Ascending aorta (tissue), 2 donors: ENCODE data around the gene SOCS1. TPM values are rescaled to one million over a fixed set of nuclear protein-coding genes. Genes with fewer than 3 reads are reported as not detected.
"Not testable (repeated sequence)": the region's sequence is repeated elsewhere in the genome, so short reads cannot be mapped to it uniquely, and the experiment has no call there.

ENCODE experiments used
- DNase-seq, 2 donors: peaks; one replicate each; pipeline ENCODE4 v3.0.0-alpha.2; 2019; ENCODE audit warnings: low spot score in 2 of 2
- H3K27ac ChIP-seq, 2 donors: fragments of 200-600 bp; sonication (generic); one replicate each; pipeline ENCODE4 v1.5.1; 2016 to 2017; ENCODE audit warnings: mild to moderate bottlenecking in 1 of 2
- H3K27me3 ChIP-seq: fragments of 200-600 bp; sonication (generic); one replicate; pipeline ENCODE4 v1.5.1; 2017
- H3K36me3 ChIP-seq, 2 donors: fragments of 200-600 bp; sonication (generic); one replicate each; pipeline ENCODE4 v1.5.1; 2016
- H3K4me1 ChIP-seq, 2 donors: fragments of 200-600 bp; sonication (generic); one replicate each; pipeline ENCODE4 v1.5.1; 2016 to 2017; ENCODE audit warnings: mild to moderate bottlenecking in 1 of 2
- H3K4me3 ChIP-seq, 2 donors: fragments of 200-600 bp; sonication (generic); one replicate each; pipeline ENCODE4 v1.5.1; 2016 to 2017; ENCODE audit warnings: mild to moderate bottlenecking in 1 of 2
- H3K9me3 ChIP-seq, 2 donors: fragments of 200-600 bp; sonication (generic); one replicate each; pipeline ENCODE4 v1.5.1; 2016
- intact Hi-C: fragments of 100-400 bp; cut with DNase I; formaldehyde crosslinking; loops from one replicate; pipeline ENCODE4 v1.15.1; 2023
- total RNA-seq: library from RNA; depleted of rRNA; stranded (reverse); fragments of >200 nt; gene quantifications from one replicate; pipeline ENCODE4 v1.1.0, GENCODE V29; 2016
- TF ChIP-seq, protein P1 (sequence below), 3 experiments: fragments of 200-600 bp in 2 of 3; fragments of 450-650 bp in 1 of 3; sonication (generic) in 2 of 3; IDR thresholded peaks; one replicate each; pipeline ENCODE4 v1.5.1; 2016 to 2019; ENCODE audit warnings: antibody characterized with exemption in 3 of 3, mild to moderate bottlenecking in 1 of 3, moderate library complexity in 1 of 3

The SOCS1 gene
- total RNA-seq, 1 donor from 2014 or later = 1.8 TPM

DNA sequence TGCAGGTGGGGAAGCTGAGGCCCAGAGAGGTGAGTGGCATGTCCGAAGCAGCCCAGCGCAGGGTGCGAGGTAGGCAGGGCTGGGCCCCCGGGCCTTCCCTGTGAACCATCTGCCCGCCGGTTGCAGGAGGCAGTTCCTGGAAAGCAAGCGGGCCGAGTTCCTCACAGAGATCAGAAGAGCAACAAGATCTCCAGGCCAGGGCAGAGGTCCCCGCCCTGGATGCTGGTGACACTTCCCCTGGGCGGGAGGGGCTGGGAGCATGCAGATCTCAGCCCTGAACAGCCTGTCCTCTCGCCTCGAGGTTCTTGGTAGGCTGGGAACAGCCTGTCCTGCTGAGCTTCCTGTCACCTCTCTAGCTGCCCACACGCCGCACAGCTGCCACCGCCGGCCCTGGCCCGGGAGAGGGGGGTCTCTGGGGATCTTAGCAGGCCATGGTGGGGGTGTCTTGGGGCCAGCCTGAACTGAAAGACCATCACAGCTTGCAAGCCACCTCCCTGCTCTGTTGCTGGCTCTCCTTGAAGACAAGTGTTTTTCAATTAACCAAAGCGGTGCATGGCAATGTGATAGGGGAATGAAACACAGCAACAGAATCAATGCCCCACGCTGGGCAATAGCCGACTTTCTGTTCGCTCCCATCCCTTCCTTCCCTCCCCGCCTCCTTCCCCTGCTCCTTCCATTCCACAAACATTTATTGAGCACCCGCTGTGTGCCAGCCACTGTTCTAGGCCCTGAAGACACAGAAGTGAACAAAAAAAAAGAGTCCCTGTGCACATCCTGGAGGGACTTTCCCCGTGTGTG lies 31.7 kb downstream of the SOCS1 start:
- Histone ChIP-seq H3K4me1 (peaks cover 0 to 7% of the 10 kb centered on the region in 2 donors), H3K9me3 (no peaks in the 10 kb centered on the region), H3K27ac (no peak overlapping the region), H3K4me3 (no peak overlapping the region), H3K36me3 (no peaks in the 10 kb centered on the region), H3K27me3 (no peaks in the 10 kb centered on the region)
- TF ChIP-seq, protein P1, sequence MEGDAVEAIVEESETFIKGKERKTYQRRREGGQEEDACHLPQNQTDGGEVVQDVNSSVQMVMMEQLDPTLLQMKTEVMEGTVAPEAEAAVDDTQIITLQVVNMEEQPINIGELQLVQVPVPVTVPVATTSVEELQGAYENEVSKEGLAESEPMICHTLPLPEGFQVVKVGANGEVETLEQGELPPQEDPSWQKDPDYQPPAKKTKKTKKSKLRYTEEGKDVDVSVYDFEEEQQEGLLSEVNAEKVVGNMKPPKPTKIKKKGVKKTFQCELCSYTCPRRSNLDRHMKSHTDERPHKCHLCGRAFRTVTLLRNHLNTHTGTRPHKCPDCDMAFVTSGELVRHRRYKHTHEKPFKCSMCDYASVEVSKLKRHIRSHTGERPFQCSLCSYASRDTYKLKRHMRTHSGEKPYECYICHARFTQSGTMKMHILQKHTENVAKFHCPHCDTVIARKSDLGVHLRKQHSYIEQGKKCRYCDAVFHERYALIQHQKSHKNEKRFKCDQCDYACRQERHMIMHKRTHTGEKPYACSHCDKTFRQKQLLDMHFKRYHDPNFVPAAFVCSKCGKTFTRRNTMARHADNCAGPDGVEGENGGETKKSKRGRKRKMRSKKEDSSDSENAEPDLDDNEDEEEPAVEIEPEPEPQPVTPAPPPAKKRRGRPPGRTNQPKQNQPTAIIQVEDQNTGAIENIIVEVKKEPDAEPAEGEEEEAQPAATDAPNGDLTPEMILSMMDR (IDR thresholded peaks at IDR 0.05) = no peak
- DNase-seq = peak; percentile 57 to 89
- intact Hi-C loops = no loop called here

DNA sequence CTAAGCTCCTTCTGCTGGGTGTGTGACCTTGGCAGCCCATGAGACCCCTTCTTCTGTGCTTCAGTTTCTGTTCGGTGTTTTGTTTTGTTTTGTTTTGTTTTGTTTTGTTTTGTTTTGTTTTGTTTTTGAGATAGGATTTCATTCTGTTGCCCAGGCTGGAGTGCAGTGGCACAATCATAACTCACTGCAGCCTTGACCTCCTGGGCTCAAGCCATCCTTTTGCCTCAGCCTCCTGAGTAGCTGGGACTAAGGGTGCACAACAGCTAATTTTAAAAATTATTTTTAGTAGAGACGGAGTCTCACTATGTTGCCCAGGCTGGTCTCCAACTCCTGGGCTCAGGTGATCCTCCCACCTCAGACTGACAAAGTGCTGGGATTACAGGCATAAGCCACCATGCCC lies 35.5 kb downstream of the SOCS1 start:
- H3K9me3 ChIP-seq = peaks cover 0 to 20% of the 10 kb centered on the region in 2 donors
- intact Hi-C loops, DNase-seq, H3K27ac ChIP-seq, H3K4me1 ChIP-seq, H3K36me3 ChIP-seq, H3K4me3 ChIP-seq, H3K27me3 ChIP-seq: not testable (repeated sequence)

DNA sequence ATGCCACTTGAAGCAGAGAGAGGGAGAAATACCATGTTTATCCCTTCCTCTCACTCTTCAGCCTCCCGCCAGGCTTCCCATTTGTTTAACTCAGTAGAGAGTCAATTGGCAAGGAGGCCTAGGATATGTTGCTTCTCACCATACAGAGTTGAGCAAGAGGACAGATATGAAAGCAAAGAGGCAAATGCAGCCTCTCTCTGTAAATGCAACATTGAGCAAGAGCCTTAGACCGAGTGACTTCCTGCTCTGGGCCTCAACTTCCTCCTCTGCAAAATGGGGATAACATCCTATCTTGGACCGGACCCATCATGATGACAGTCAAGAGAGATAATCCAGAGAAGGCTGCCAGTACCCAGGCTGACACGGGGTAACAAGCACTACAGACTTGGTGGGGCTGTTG lies 36.8 kb downstream of the SOCS1 start:
- intact Hi-C loops = no loop called here
- no peak for DNase-seq
- Histone ChIP-seq H3K4me1 (no peaks in the 10 kb centered on the region), H3K9me3 (peaks cover 0 to 20% of the 10 kb centered on the region in 2 donors), H3K27me3 (no peaks in the 10 kb centered on the region), H3K27ac (no peak overlapping the region), H3K36me3 (no peaks in the 10 kb centered on the region), H3K4me3 (no peak overlapping the region)
- TF ChIP-seq, protein P1 (IDR thresholded peaks at IDR 0.05) = no peak

DNA sequence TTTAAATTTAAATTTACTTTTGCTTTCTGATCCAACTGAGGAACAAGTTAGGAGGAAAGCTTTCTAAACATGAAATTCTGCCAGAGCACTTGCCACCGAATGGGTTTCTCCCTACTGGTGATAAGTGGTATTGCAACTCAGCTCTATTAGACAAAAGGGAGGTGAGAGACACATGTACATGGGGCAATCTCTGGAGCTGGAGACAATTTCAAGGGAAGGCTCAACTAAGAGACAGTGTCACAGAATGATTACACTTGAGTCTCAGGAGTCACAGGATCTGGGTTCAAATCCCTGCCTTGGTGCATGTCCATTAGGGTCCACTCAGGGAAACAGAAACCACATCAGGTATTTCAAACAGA lies 37.4 kb downstream of the SOCS1 start:
- H3K27ac ChIP-seq = no peak overlapping the region
- TF ChIP-seq, protein P1 (IDR thresholded peaks at IDR 0.05) = peak in 2 of 3 experiments; percentile 14 to 33
- H3K36me3 ChIP-seq = no peaks in the 10 kb centered on the region
- intact Hi-C loops = no loop called here
- H3K4me3 ChIP-seq = no peak overlapping the region
- H3K27me3 ChIP-seq = no peaks in the 10 kb centered on the region
- no peaks in the 10 kb centered on the region for H3K4me1 ChIP-seq
- H3K9me3 ChIP-seq = peaks cover 0 to 20% of the 10 kb centered on the region in 2 donors
- DNase-seq = no peak

DNA sequence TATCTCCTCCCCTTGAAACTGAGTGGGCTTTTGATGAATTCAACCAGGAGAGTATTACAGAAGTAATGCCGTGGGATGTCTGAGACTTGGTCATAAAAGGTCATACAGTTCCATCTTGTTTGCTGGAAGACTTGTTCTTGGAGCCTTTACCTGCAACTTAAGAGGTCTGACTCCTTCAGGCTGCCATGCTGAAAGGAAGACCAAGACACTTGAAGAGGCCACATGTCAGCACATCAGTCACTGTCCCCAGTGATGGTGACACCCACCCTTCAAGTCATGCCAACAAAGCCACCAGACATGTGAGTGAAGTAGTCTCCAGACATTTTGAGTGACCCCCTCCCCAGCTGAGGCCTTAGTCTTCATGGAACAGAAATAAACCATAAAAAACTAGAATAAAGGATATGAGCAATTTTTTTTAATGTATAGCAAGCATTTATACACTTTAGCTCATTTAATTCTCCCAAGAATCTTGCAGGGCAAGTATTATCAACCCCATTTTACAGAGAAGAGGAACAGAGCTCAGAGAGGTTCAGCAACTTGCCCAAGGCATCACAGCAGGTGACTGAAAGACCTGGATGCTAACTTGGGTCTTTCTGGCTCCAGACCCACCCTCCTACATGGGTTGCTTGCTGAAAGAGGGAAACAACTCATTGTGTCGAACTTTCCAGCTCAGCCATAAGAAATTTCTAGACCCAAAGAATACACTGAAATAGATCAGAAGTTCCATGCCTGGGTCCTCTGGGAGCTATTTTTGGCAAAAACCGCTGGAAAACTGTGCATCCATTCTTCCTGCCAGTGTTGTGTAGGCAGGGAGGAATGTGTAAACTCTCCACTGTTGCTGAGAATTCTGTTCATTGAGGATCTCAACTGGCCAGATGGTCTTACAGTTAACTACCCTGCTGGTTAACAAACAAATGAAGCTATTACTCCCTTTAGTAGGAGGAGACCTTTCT lies 38.1 kb downstream of the SOCS1 start:
- intact Hi-C loops = no loop called here
- TF ChIP-seq, protein P1 (IDR thresholded peaks at IDR 0.05) = no peak

More for the DNA sequence above, 38.1 kb downstream of the SOCS1 start:
- no peak overlapping the region for H3K4me3 ChIP-seq
- H3K4me1 ChIP-seq = no peaks in the 10 kb centered on the region
- no peaks in the 10 kb centered on the region for H3K36me3 ChIP-seq
- no peaks in the 10 kb centered on the region for H3K27me3 ChIP-seq
- no peak for DNase-seq
- H3K9me3 ChIP-seq = peaks cover 0 to 20% of the 10 kb centered on the region in 2 donors
- no peak overlapping the region for H3K27ac ChIP-seq
